ENCODE measurements around the gene BACH1. TPM values are rescaled to one million over a fixed set of nuclear protein-coding genes. Genes with fewer than 3 reads are reported as not detected.

Gene BACH1
- total and polyA plus RNA-seq, 2 donors (not counting 1 experiment from before 2014, with no cell fraction given) = 10.1 to 221 TPM

- Histone ChIP-seq H2AFZ (ENCODE audit: insufficient read depth, low read depth, low read length, poor library complexity, severe bottlenecking) (no peak overlapping the region), H3K27ac (ENCODE audit: low read length in 2 of 2) (no peak overlapping the region), H3K27me3 (replicated peaks in 1 of 4; ENCODE audit: control extremely low read depth in 1 of 4, control insufficient read depth in 3 of 4, insufficient read depth in 4 of 4, low read length in 3 of 4) (no peaks in the 10 kb centered on the region), H3K9ac (ENCODE audit: low read length) (no peak overlapping the region), H3K4me3 (ENCODE audit: control extremely low read depth in 1 of 5, extremely low read depth in 1 of 5, insufficient read depth in 1 of 5, low read depth in 2 of 5, low read length in 4 of 5) (no peak overlapping the region), H3K9me3 (ENCODE audit: control extremely low read depth in 1 of 3, control insufficient read depth in 2 of 3, insufficient read depth in 1 of 3, low read length in 2 of 3) (no peaks in the 10 kb centered on the region), H4K20me1 (ENCODE audit: control insufficient read depth, insufficient read depth, low read length, poor library complexity, severe bottlenecking) (peaks cover 64% of the 10 kb centered on the region), H3K4me2 (replicated peaks; ENCODE audit: low read depth, low read length, poor library complexity, severe bottlenecking) (no peak overlapping the region), H3K79me2 (ENCODE audit: control insufficient read depth, insufficient read depth, low read length) (peaks cover 100% of the 10 kb centered on the region), H3K36me3 (replicated peaks in 1 of 2; ENCODE audit: control extremely low read depth in 1 of 2, control insufficient read depth in 1 of 2, extremely low read depth in 1 of 2, insufficient read depth in 2 of 2, low read length in 1 of 2) (peaks cover 2% of the 10 kb centered on the region in 2 experiments), H3K4me1 (ENCODE audit: control insufficient read depth in 2 of 2, insufficient read depth in 2 of 2, low read length in 2 of 2) (peaks cover 25 to 48% of the 10 kb centered on the region in 2 donors)
- no peak for TF ChIP-seq CTCF (IDR thresholded peaks at IDR 0.05)
- ATAC-seq (ENCODE audit: low read depth) (no peak), DNase-seq (no peak)
- Mint-ChIP-seq H3K27me3 (no peaks in the 10 kb centered on the region), H3K9me3 (ENCODE audit: insufficient read depth) (no peaks in the 10 kb centered on the region), H3K4me3 (no peak overlapping the region), H3K27ac (no peak overlapping the region), H3K4me1 (peaks cover 75% of the 10 kb centered on the region)
- intact Hi-C loops (cut with micrococcal nuclease) = no loop called here
- ChIA-PET POLR2A (no interaction called here), CTCF (no interaction called here)
- WGBS (ENCODE audit: insufficient coverage) = no CpG with 5 or more reads among the region's 2 CpGs
These were observed 13.1 kb downstream of the BACH1 start for GRCh38 chr21:29311802-29312201.

- peaks cover 20 to 36% of the 10 kb centered on the region in 2 donors for H3K4me1 ChIP-seq (ENCODE audit: control insufficient read depth in 2 of 2, insufficient read depth in 2 of 2, low read length in 2 of 2)
- no peak overlapping the region for H3K4me3 ChIP-seq (ENCODE audit: control extremely low read depth in 1 of 5, extremely low read depth in 1 of 5, insufficient read depth in 1 of 5, low read depth in 2 of 5, low read length in 4 of 5)
- no peak for DNase-seq
- WGBS (ENCODE audit: insufficient coverage) = 97% methylated on average over 3 of the region's 7 CpGs
- intact Hi-C loops (cut with micrococcal nuclease) = no loop called here
- no peak overlapping the region for H2AFZ ChIP-seq (ENCODE audit: insufficient read depth, low read depth, low read length, poor library complexity, severe bottlenecking)
- peaks cover 67% of the 10 kb centered on the region for H4K20me1 ChIP-seq (ENCODE audit: control insufficient read depth, insufficient read depth, low read length, poor library complexity, severe bottlenecking)
- peaks cover 0 to 2% of the 10 kb centered on the region in 2 experiments for H3K36me3 ChIP-seq (replicated peaks in 1 of 2; ENCODE audit: control extremely low read depth in 1 of 2, control insufficient read depth in 1 of 2, extremely low read depth in 1 of 2, insufficient read depth in 2 of 2, low read length in 1 of 2)
- peaks cover 76% of the 10 kb centered on the region for H3K4me1 Mint-ChIP-seq
- no peak overlapping the region for H3K4me2 ChIP-seq (replicated peaks; ENCODE audit: low read depth, low read length, poor library complexity, severe bottlenecking)
- TF ChIP-seq CTCF (IDR thresholded peaks at IDR 0.05) (no peak), EZH2 (IDR thresholded peaks at IDR 0.05; ENCODE audit: borderline replicate concordance, insufficient read depth, low read depth, low read length, poor library complexity, severe bottlenecking) (no peak)
- no peak overlapping the region for H3K27ac ChIP-seq (ENCODE audit: low read length in 2 of 2)
- no peak overlapping the region for H3K27ac Mint-ChIP-seq
- CTCF ChIA-PET = interaction anchor here (1.0 kb wide), 1 partner anchor 13 kb away, joined by 5 read pairs; no protein-coding TSS in a partner anchor
- ATAC-seq (ENCODE audit: low read depth) = no peak
- no peak overlapping the region for H3K4me3 Mint-ChIP-seq
- no peaks in the 10 kb centered on the region for H3K27me3 Mint-ChIP-seq
- H3K27me3 ChIP-seq (replicated peaks in 1 of 4; ENCODE audit: control extremely low read depth in 1 of 4, control insufficient read depth in 3 of 4, insufficient read depth in 4 of 4, low read length in 3 of 4) = no peaks in the 10 kb centered on the region
- POLR2A ChIA-PET = no interaction called here
- no peak overlapping the region for H3K9ac ChIP-seq (ENCODE audit: low read length)
- H3K9me3 ChIP-seq (ENCODE audit: control extremely low read depth in 1 of 3, control insufficient read depth in 2 of 3, insufficient read depth in 1 of 3, low read length in 2 of 3) = no peaks in the 10 kb centered on the region
- no peaks in the 10 kb centered on the region for H3K9me3 Mint-ChIP-seq (ENCODE audit: insufficient read depth)
- peaks cover 100% of the 10 kb centered on the region for H3K79me2 ChIP-seq (ENCODE audit: control insufficient read depth, insufficient read depth, low read length)
These were observed 14.3 kb downstream of the BACH1 start for GRCh38 chr21:29312981-29313380.

Data from B cell (primary cell).